ENCODE measurements around the gene FOSL1. TPM values are rescaled to one million over a fixed set of nuclear protein-coding genes. Genes with fewer than 3 reads are reported as not detected.

Gene FOSL1
- total RNA-seq, 1 donor from 2014 or later = not detected

DNA sequence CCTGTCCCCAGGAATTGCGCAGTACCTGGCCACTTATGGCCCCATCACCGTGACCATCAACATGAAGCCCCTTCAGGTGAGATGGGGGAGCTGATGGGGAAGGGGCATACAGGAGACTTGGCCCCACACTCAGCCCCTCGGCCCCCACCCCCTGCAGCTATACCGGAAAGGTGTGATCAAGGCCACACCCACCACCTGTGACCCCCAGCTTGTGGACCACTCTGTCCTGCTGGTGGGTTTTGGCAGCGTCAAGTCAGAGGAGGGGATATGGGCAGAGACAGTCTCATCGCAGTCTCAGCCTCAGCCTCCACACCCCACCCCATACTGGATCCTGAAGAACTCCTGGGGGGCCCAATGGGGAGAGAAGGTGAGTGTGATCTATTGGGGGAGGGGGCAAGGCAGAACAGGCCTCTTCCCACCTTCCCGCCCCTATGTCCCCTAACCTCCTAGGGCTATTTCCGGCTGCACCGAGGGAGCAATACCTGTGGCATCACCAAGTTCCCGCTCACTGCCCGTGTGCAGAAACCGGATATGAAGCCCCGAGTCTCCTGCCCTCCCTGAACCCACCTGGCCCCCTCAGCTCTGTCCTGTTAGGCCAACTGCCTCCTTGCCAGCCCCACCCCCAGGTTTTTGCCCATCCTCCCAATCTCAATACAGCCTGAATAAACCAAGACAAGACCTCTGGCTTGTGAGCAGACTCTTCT is 17.0 kb downstream of the FOSL1 start:
- Mint-ChIP-seq H3K4me3 (no peak overlapping the region), H3K27ac (no peak overlapping the region), H3K36me3 (peaks cover 25% of the 10 kb centered on the region), H3K9me3 (no peaks in the 10 kb centered on the region), H3K27me3 (ENCODE audit: insufficient read depth, low read depth) (peaks cover 7% of the 10 kb centered on the region), H3K4me1 (peaks cover 25% of the 10 kb centered on the region)
- Histone ChIP-seq H3K9me3 (ENCODE audit: low read depth) (no peaks in the 10 kb centered on the region), H3F3A (ENCODE audit: low read depth) (peaks cover 23% of the 10 kb centered on the region), H3K27ac (no peak overlapping the region), H3K9ac (no peak overlapping the region), H3K27me3 (no peaks in the 10 kb centered on the region), H2AFZ (replicated peaks) (no peak overlapping the region), H4K20me1 (ENCODE audit: low read depth) (peaks cover 14% of the 10 kb centered on the region), H3K4me3 (no peak overlapping the region), H3K36me3 (peaks cover 4% of the 10 kb centered on the region), H3K4me1 (peaks cover 7% of the 10 kb centered on the region), H3K4me2 (no peak overlapping the region), H3K79me2 (ENCODE audit: low read depth) (peaks cover 17% of the 10 kb centered on the region)
- DNase-seq (ENCODE audit: low spot score) = no peak
- no peak for TF ChIP-seq CTCF (IDR thresholded peaks at IDR 0.05)
- no peak for TF ChIP-seq EZH2 (IDR thresholded peaks at IDR 0.05)

DNA sequence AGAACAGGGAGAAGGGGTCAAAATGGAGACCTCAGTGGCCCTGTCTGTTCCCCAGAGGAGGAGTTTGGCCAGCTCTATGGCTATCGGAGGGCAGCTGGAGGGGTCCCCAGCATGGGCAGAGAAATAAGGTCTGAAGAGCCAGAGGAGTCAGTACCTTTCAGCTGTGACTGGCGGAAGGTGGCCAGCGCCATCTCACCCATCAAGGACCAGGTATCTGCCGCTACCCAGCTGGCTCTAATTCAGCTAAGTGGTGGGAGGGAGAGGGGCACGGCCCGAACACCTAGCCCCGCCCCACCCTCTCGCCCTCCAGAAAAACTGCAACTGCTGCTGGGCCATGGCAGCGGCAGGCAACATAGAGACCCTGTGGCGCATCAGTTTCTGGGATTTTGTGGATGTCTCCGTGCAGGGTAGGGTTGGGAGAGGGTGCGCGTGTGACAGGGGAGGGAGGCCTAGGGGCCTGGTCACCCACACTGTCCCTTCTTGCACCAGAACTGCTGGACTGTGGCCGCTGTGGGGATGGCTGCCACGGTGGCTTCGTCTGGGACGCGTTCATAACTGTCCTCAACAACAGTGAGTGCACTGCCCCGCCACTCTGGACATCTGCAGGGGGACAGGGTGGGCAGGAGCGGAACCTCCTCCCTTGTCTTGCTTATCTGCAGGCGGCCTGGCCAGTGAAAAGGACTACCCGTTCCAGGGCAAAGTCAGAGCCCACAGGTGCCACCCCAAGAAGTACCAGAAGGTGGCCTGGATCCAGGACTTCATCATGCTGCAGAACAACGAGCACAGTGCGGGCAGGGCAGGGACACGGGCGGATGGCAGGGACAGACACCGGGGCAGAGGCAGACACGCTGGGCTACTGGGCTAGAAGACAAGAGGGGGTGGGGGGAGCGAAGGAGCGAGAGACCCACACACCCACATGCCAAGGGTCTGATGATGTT is 17.8 kb downstream of the FOSL1 start:
- Histone ChIP-seq H3K9ac (no peak overlapping the region), H2AFZ (replicated peaks) (no peak overlapping the region), H3K36me3 (peaks cover 4% of the 10 kb centered on the region), H3K4me1 (peaks cover 4% of the 10 kb centered on the region), H3K79me2 (ENCODE audit: low read depth) (peaks cover 13% of the 10 kb centered on the region), H3K4me3 (no peak overlapping the region), H4K20me1 (ENCODE audit: low read depth) (peaks cover 14% of the 10 kb centered on the region), H3K27ac (no peak overlapping the region), H3K4me2 (no peak overlapping the region), H3K9me3 (ENCODE audit: low read depth) (no peaks in the 10 kb centered on the region), H3K27me3 (no peaks in the 10 kb centered on the region), H3F3A (ENCODE audit: low read depth) (peaks cover 15% of the 10 kb centered on the region)
- Mint-ChIP-seq H3K27me3 (ENCODE audit: insufficient read depth, low read depth) (peaks cover 9% of the 10 kb centered on the region), H3K36me3 (peaks cover 25% of the 10 kb centered on the region), H3K27ac (no peak overlapping the region), H3K9me3 (no peaks in the 10 kb centered on the region), H3K4me3 (no peak overlapping the region), H3K4me1 (peaks cover 18% of the 10 kb centered on the region)
- no peak for DNase-seq (ENCODE audit: low spot score)
- TF ChIP-seq CTCF (IDR thresholded peaks at IDR 0.05) (no peak), EZH2phosphoT487 (IDR thresholded peaks at IDR 0.05) (no peak), EZH2 (IDR thresholded peaks at IDR 0.05) (no peak)

- H3K27ac ChIP-seq = no peak overlapping the region
- peaks cover 4% of the 10 kb centered on the region for H3K36me3 ChIP-seq
- H3K4me3 ChIP-seq = no peak overlapping the region
- no peak overlapping the region for H3K9ac ChIP-seq
- H3K4me2 ChIP-seq = no peak overlapping the region
- TF ChIP-seq EZH2 (IDR thresholded peaks at IDR 0.05) = no peak
- TF ChIP-seq CTCF (IDR thresholded peaks at IDR 0.05) = no peak
- no peak for TF ChIP-seq EZH2phosphoT487 (IDR thresholded peaks at IDR 0.05)
- Mint-ChIP-seq H3K4me1 (peaks cover 10% of the 10 kb centered on the region), H3K27me3 (ENCODE audit: insufficient read depth, low read depth) (peaks cover 11% of the 10 kb centered on the region), H3K9me3 (no peaks in the 10 kb centered on the region), H3K4me3 (peak overlapping the region; percentile 5), H3K36me3 (peaks cover 18% of the 10 kb centered on the region), H3K27ac (no peak overlapping the region)
- peaks cover 14% of the 10 kb centered on the region for H4K20me1 ChIP-seq (ENCODE audit: low read depth)
- H2AFZ ChIP-seq (replicated peaks) = no peak overlapping the region
- no peaks in the 10 kb centered on the region for H3K27me3 ChIP-seq
- peaks cover 11% of the 10 kb centered on the region for H3F3A ChIP-seq (ENCODE audit: low read depth)
- H3K4me1 ChIP-seq = no peaks in the 10 kb centered on the region
- DNase-seq (ENCODE audit: low spot score) = no peak
- H3K79me2 ChIP-seq (ENCODE audit: low read depth) = no peaks in the 10 kb centered on the region
- no peaks in the 10 kb centered on the region for H3K9me3 ChIP-seq (ENCODE audit: low read depth)
These were observed 19.3 kb downstream of the FOSL1 start for GRCh38 chr11:65880844-65881421.

Data from neural progenitor cell (in vitro differentiated cells).